DMS153 (cell line): Measurements from ENCODE around the gene NOSTRIN.
"Not testable (repeated sequence)": the region's sequence is repeated elsewhere in the genome, so short reads cannot be mapped to it uniquely, and the experiment has no call there.

Experiments
- DNase-seq: peaks from one replicate; lab custom pipeline; 2025; lab: John Stamatoyannopoulos, UW

NOSTRIN gene

DNA sequence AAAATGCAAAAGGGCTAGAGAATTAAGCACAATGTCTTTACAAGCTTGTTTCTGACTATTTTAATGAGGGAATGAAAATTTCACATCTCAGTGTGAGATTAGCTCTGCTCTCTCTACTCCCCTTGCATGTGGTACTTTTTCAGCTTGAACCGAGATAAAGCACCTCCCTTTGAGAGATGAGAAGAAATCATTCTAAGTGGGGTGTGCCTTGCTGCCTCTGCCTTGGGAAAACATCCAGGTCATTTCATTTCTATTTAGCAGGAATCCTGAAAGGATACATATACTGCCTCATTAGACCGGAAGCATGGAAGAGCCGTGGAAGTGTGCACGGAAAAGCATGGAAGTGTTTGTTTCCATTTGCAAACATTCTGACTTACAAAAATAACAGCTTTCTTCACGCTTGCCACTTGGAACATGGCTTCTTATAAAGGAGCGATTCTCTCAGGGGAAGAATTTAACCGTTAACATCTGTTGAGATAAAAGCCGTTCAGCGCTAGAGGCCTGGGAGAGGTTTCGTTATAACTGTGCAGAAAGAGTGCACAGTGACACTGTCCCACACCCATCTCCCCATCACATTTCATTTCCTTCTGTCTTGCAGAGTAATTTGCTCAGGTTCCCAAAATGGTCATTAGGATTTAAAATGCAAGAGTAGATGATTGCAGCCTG, 16.7 kb downstream of the NOSTRIN start:
- no peak for DNase-seq

DNA sequence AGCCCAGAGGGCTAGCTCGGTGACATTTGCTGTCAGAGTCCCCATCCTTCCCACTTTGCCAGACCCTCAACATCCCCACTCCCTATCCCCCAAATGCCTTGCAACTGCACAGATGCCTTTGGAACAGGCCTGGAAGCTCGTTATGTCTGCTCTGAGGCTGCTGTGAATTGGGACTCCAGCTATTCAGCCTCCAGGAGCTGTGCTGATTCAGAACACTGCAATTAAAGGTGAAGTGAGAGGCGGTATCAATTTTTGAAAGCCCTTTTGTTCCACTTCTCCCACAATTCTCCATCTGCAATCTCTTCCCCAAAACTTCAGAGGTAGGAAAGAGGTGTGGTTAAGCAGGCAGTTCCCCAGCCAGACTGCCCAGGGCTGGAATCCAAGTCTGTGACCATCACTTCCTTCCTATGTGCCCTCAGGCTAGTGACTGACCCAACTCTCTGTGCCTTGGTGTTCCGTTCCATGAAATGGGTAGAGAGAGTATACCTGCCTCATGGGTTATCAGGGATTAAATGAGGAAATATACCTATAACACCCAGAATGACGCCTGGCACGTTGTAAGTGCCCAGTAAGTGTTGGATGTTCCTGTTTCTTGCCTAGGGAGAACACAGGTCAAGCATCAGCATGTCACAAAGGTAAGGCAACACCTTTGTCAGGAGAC, 17.5 kb downstream of the NOSTRIN start:
- no peak for DNase-seq

DNA sequence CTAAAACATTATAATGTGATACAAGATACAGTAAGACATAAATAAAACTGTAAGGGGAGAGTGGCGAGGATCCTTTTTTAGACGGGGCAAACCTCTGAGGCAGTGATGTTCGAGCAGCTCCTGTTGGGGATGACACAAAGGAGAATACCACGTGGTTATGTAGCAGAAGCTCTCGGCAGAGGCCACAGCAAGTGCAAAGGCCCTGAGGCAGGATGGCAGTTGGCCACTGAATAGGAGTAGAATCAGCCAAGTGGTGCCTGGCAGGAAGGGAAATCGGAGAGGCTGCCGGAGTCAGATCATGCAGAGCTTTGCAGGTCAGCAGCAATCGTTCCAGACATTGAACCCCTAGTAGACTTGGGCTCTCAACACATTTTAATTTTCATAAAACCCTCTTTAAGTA, 19.1 kb downstream of the NOSTRIN start:
- no peak for DNase-seq

DNA sequence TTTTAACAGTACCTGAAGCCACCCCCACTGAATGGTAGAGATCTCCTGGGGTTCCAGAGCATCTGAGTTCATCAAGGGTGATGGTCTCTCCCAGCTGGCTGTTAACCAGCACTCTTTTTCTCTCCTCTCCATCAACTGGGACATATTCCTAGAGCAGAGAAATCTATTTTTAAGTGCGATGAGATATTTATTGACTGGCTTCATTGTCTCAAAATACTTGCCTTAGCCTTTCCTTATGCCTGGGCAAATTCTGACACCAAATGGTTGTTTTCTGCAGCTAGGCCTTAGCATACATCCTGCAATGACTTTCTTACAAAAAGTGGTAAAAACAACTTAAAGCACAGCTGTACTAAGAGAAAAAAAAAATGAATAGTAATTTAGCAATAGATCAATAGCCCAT, 19.6 kb downstream of the NOSTRIN start:
- DNase-seq, result no peak

DNA sequence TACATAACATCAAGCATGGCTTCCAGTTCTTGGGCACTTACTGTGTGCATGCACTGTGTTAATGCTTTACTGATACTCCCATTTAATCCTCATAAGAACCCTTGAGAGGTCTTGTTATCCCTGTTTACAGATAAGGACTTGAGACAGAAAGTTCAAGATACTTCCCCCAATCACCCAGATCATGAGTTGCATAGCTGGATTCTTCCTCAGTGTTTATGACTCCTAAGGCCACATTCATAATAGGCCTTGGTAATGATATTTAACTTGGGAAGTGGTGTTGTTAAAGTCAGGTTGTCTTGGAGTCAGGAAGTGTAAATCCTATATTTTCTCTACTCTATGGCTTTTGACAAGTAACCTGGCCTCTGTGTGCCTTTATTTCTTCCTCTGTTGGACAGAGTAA, 22.7 kb downstream of the NOSTRIN start:
- DNase-seq, result no peak

DNA sequence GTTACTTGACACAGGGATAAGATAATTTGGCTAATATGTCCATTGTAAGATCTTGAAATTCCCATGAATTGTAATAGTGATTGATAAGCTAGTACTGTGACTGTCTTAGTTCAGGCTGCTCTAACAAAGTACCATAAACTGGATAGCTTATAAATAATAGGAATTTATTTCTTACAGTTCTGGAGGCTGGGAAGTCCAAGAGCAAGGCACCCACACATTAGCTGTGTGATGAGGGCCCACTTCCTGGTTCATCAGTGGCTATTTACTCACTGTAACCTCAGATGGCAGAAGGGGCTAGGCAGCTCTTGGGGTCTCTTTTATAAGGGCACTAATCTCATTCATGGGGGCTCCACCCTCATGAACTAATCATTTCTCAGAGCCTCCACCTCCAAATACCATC, 28.5 kb downstream of the NOSTRIN start:
- DNase-seq, result no peak

DNA sequence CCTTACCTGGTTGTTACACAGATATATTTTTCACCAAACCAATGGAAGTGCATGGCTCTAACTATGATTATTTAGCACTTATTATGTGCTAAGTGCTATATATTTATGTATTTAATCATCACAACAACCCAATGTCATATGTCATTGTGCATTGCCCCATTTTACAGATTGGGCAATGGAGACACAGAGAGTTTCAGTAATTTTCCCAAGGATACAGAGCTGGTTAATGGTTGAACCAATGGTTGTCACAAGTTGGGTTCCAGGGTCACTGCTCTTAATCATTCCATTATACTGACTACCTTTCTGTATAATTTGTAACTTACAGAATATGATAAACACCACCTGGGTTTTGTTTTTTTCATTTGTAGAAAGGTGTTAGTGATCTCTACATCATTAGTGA, 29.2 kb downstream of the NOSTRIN start:
- no peak for DNase-seq

DNA sequence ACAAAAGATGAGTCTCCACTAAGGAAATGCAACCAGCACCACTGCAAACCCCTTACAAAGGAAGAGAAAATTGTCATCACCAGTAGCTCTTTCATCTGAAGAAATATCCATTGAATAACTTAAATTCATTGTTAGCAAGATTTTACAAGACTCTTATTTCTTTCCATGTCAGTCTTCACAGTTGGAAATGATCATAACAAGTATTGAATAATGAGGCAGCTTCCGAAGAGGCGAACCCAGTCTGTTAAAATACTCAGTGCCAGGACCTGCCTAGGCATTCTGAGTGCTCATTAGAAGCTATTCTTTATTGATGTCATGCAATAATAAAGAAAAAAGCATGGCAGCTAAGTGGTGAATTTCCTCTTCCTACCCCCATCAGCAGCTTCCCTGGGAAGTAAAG, 33.5 kb downstream of the NOSTRIN start:
- no peak for DNase-seq

DNA sequence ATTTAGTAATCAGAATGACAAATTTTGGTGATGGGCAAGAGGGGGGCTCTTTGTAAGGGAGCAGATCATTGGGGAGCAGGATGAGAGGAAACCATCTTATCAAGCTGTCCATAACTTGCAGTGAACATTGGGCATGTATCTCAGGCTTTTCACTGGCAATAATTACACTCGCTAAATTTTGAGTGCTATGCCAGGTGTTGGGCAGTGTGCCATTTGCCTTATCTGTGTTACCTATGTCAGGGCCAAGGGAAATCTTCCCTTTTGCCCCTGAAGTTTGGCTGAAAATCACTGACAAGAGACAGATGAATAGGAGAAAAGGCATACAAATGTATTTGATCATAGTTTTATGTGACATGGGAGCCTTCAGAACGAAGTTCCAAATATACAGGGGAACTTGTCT, 39.0 kb downstream of the NOSTRIN start:
- no peak for DNase-seq

DNA sequence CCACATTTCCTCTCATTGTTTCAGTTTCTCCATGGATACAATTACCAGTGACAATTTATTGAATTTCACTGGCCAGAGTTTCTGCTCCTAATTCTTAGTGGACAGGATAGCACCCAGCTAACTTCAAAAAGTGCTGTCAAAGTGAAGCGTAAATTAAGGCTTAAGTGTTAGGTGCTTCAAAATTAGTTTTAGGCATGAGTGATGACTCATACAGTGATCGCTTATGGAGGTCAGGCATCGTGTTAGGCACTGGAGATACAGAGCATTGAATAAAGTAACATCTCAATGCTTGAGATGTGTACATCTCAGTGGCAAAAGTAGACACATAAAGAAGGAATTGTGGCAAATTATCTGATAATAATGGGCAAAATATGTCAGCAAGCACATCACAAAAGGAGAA, 40.8 kb downstream of the NOSTRIN start:
- DNase-seq, result no peak

DNA sequence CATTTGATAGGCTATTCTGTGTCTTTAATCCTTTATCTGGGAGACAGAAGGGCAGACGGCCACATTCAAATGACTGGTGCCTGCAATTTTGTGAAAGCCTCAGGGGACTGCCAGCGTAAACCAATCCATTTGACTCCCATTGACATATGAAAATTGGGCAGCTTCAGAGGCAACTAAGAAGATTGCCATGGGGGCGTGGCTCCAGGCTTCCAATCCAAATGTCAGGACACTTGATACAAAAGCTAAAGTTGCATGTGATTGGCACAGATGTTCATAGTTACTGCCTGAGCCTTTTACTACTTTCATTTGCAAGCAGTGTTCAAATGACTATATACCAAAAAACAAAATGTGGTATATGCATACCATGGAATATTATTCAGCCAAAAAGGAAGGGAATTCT, 45.8 kb downstream of the NOSTRIN start:
- peak; percentile 31 for DNase-seq

DNA sequence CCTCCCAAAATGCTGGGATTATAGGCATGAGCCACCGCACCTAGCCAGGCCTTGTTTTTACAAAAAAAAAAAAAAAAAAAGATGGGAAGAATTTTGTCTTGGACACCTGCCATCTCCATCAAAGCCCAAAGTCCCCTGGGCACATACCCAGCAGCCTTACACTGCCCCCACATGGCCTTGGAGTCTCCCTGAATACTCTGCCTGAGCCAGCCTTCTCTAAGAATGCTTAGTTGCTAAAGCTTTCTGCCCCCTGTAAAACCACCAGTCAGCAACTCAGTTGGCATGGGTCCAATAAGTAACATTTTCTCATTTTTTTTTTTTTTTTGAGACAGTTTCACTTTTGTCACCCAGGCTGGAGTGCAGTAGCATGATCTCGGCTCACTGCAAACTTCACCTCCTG, 47.2 kb downstream of the NOSTRIN start:
- DNase-seq, result no peak

DNA sequence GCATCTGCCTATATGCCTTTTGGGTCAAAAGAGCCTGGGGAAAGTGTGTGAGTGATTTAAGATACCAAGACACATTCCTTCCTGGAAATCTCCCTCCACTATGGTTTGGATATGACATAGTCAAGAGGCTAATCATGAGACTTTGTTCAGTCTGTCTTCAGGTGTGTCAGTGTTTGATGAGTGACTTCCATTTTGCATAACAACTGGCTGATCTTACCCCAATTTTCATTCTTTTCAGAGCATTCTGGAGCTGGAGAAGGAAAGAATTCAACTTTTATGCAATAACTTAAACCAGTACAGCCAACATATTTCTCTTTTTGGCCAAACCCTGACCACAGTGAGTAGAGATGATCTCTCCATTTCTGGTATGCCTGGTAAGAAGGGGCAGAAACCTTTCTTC, 48.4 kb downstream of the NOSTRIN start:
- no peak for DNase-seq

DNA sequence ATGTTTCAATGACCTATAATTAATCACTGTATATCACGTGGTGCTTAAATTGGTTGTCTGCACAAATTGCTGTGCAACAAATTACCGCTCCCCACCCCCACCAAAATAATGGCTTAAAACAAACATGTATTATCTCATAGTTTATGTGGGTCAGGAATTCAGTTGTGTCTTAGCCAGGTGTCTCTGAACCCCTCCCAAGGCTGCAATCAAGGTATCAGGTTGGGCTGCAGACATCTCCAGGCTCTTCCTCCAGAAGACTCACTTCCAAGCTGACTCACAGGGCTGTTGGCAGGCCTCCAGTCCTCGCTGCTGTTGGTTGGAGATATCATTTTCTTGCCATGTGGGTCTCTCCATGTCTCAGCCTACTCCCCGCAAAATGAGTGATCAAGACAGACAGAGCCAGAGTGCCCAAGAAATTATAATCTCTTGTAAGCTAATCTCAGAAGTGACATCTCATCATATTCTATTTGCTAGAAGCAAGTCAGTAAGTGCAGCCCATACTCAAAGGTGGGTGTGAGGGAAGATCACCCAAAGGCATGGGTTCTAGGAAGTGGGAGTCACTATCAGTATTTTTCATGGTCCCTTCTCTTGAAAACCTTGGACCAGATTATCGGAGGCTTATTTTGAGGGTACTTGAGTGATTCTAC, 49.4 kb downstream of the NOSTRIN start:
- DNase-seq, result no peak

DNA sequence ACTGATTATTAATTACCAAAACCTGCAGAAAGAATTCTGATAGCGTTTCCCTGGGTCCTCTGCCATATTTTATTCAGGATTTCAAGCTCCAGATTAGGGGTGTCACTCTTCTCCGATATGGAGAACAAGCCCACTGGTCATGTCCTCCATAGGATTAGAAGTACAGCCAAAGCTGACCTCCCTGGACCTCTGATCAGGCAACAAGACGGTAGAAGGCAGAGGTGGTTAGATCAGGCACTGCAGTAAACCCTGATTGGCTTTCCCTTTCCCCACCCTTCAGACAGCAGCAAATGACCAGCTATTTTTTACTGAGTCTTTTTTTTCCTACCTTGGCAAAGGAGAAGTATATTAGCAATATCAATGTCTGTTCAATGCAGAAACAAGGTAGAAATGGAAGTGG, 50.0 kb downstream of the NOSTRIN start:
- no peak for DNase-seq

DNA sequence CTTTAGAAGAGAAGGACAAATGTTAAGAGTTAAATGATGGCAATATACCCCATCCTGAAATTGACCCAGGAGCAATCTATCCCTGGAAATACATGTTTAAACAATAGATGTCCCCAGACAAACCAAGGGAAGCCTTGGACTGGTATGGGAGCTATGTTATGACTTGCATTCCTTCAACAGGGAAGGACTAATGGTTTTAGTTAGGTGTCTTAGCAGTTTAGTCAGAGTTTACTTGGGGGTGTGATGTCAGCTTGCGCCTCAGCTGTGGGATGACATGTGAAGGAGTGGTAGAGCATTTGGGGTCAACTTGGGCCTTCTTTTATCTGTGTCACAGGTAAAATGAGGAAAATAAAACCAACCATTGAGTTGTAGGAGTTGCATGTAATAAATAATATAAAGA, 51.0 kb downstream of the NOSTRIN start:
- no peak for DNase-seq

DNA sequence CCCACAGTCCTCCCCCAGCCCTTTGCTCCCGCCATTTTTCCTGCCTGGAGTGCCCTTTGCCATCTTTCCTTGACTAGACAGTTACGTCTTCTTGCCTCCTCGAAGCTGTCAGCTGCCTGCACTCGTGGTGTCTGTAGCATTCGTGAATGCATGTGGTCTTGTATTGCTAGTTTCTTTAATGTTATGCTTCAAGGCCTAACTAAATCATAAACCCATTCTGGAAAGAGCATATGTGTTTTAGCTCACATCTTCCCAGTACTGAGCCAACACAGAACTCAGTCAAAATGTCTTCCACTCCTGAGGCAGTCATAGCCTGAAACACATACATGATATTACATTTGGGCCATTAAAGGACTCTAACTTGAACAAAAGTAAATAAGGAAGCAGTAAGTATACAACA, 52.2 kb downstream of the NOSTRIN start:
- no peak for DNase-seq

DNA sequence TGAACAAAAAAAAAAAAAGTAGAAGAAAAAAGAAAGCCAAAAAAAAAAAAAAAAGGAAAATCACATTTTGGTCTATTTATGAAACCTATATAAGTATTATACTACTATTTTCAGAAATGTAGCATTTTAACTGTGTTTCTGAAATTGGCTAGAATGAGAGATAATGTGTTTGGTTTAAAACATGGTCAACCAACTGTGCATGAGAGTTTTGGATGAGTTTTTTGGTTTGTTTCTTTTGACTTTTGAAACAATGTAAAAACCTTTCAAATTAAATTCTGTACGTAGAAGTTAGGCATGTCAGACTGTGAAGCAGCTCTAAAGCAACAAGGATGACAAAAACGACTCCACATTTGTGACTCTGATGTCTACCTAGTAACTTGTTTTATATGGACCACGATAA, 53.2 kb downstream of the NOSTRIN start:
- DNase-seq, result no peak

DNA sequence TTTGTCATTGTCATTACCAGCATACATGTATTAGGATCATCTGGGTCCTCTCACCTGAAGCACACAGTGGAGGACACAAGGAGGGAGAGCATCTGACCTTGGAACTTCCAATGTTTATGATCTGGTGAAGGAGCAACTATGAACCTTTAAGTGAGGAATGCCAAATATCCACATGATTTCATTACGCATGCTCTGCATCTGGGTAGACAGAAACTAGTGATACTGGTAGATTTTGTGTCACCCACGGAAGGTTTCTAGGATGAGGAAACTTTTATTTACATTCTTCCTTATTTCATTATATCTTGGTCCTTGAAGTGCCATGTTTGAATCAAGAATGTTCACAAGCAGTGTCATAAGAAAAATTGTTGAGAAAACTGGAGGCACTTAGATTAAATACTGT, 55.7 kb downstream of the NOSTRIN start:
- no peak for DNase-seq

DNA sequence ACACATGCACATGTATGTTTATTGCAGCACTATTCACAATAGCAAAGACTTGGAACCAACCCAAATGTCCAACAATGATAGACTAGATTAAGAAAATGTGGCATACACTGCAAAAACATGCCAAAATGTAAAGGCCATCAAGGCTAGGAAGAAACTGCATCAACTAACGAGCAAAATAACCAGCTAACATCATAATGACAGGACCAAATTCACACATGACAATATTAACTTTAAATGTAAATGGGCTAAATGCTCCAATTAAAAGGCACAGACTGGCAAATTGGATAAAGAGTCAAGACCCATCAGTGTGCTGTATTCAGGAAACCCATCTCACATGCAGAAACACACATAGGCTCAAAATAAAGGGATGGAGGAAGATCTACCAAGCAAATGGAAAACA, 64.7 kb downstream of the NOSTRIN start:
- DNase-seq, result not testable (repeated sequence)

DNA sequence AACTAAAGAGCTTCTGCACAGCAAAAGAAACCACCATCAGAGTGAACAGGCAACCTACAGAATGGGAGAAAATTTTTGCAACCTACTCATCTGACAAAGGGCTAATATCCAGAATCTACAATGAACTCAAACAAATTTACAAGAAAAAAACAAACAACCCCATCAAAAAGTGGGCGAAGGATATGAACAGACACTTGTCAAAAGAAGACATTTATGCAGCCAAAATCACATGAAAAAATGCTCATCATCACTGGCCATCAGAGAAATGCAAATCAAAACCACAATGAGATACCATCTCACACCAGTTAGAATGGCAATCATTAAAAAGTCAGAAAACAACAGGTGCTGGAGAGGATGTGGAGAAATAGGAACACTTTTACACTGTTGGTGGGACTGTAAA, 67.9 kb downstream of the NOSTRIN start:
- not testable (repeated sequence) for DNase-seq

DNA sequence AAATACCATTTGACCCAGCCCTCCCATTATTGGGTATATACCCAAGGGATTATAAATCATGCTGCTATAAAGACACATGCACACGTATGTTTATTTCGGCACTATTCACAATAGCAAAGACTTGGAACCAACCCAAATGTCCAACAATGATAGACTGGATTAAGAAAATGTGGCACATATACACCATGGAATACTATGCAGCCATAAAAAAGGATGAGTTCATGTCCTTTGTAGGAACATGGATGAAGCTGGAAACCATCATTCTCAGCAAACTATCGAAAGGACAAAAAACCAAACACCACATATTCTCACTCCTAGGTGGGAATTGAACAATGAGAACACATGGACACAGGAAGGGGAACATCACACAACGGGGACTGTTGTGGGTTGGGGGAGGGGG, 68.4 kb downstream of the NOSTRIN start:
- DNase-seq, result not testable (repeated sequence)

DNA sequence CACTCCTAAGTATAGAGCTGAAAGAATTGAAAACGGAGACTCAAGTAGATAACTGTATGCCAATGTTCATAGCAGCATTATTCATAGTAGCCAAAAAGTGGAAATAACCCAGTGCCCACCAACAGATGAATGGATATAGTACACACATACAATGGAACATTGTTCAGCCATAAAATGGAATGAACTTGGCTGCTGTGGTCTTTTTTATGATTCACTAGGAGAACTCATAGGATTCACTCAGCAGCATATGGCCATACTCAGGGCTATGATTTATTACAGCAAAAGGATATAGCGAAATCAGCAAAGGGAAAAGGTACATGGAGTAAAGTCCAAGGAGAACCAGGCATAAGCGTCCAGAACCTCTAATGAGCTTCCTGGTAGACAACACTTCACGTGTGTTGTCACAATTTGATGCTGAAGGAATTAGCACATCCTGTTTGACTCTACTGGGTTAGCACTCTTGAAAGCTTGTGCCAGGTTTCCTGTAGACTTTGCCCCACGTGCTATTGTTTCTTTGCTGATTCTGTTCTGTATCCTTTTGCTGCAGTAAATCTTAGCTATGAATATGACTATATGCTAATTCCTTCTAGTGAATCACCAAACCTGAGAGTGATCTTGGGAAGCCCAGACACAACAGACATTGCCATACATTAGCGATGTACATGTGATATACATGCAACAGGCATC, 72.1 kb downstream of the NOSTRIN start:
- DNase-seq, result no peak
